HG03469 (cell line): ENCODE data around the gene SLC29A1.

Source experiments
- ATAC-seq: cut with Tn5 transposase; IDR thresholded peaks from one replicate; pipeline ENCODE4 v1.9.1; 2021; ENCODE audit warnings: mild to moderate bottlenecking, moderate library complexity, moderate number of reproducible peaks; ENCODE audit not compliant: unreplicated experiment

Gene SLC29A1

DNA sequence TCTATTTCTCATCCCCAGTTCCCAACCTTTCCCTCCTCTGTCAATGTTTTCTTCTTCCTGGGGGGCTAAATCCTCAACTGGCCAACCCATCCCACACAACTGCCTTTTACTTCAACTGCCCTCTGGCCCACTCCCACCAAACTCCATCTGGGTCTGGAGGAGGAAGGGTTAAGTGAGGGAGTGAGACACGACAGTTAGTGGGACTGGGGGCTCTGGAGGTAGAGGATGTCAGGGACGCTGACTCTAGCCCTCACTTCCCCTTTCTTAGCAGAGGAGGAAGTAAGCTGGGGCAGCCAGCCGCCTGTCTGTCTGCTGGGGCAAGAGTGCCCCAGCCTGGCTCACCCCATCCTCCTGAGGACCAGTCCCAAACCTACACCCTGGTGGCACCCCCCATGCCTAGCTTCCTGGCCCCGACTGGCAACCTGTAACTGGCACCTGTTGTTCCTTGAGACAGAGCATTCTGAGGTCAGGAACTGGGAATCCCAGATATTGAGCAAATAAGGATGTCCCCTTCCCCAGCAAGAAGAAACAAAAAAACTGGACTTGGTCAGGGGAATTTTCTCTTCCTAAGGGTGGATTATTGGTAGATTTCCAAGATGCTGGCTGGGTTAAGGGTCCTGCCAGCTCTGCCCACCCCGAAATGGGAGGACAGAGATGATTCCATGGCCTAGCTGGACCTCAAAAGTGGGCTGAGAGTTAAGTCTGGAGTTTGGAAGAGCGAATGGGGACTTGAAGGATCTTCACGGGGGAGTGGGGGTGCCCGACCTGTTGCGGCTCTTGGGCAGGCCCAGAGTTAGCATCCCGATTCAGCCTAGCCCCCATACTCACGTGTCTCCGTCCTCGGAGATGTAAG is 41.0 kb downstream of the SLC29A1 start:
- ATAC-seq, result no peak

- ATAC-seq, result no peak
Observed at GRCh38 chr6:44265007-44265721, 41.8 kb downstream of the SLC29A1 start, which contains the start of gene NFKBIE. Gene NFKBIE, minus strand, starts transcription at chr6:44265551. Its CDS starts 205 bp downstream, at chr6:44265346.

GRCh38 chr6:44265722-44266233 is 42.4 kb downstream of the SLC29A1 start:
- no peak for ATAC-seq

DNA sequence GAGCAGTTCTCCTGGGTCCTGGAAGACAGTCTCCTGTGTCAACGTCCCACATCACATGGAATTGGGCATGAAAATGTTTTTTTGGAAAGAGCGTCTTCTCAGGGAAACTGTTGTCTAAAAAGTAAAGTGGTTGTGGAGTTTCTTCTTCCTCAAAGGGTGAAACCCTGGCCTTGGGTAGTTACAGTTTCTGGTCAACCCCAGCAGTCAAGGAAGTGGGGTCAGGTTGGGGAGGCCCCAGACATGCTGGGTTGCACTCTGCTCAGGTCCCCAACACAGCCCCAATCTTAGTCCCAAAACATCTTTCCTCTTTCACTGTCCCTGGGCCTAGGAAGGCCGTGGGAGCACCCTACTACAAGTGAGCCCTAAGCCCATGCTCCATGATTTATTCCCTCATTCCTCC is 43.0 kb downstream of the SLC29A1 start:
- ATAC-seq, result no peak

DNA sequence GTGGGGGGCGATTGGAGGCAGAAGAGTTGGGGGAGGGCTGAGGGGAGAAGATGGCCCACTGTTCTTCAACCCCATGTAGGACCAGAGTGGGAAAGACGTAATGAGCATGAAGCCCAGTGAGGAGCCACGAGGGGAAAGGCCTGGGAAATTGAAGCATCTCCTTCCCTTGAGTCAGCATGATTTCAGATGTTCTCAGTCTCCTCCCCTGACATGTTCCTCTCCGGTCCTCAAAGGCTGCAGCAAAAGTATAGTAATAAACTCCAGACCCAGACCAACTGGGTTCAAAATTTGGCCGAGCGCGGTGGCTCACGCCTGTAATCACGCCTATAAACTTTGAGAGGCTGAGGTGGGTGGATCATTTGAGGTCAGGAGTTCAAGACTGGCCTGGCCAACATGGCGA is 43.9 kb downstream of the SLC29A1 start:
- ATAC-seq, result no peak

- no peak for ATAC-seq
Observed at GRCh38 chr6:44268095-44268628, 44.8 kb downstream of the SLC29A1 start.

- ATAC-seq, result no peak
Observed at GRCh38 chr6:44269178-44269920, 46.0 kb downstream of the SLC29A1 start.

- ATAC-seq, result no peak
Observed at GRCh38 chr6:44269921-44270525, 46.6 kb downstream of the SLC29A1 start, which contains the start of gene TMEM151B. Gene TMEM151B, plus strand, starts transcription at chr6:44270450. Its CDS starts 293 bp downstream, at chr6:44270743.

- ATAC-seq, result no peak
Observed at GRCh38 chr6:44270526-44271405, 47.4 kb downstream of the SLC29A1 start.

DNA sequence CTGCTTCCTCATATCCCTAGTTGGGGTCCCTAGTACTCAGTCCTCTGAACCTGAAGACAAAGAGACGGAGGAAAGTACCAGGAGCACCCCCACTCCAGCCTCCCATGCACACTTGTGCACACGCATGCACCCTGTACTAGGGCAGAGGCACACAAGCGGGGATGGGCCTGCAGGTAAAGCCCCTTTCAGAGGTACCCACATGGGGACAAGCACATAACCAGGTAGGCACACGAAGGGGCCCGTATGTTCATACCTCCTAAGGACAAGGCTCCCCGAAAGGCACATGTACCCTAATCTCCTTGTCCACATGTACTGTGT is 48.0 kb downstream of the SLC29A1 start:
- ATAC-seq, result no peak

DNA sequence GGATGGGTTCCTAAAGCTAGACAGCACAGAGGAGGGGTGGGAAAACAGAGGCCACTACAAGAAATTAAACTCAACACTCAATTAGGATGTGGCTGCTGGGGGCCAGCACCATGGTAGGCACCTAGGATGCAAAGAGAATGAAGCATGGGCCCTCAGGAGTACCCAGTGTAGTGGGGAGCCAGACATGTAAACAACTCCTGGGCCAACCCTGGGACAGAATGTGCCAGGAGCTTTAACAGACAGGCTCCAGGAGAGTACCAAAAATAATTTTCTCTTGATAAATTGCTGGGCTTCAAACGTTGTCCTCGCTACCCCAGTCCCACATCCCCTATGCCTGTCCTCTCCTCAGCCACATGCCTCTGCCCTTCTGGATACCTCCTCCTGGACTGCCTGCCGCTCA is 48.5 kb downstream of the SLC29A1 start:
- no peak for ATAC-seq

- no peak for ATAC-seq
Observed at GRCh38 chr6:44272529-44272928, 49.1 kb downstream of the SLC29A1 start.

DNA sequence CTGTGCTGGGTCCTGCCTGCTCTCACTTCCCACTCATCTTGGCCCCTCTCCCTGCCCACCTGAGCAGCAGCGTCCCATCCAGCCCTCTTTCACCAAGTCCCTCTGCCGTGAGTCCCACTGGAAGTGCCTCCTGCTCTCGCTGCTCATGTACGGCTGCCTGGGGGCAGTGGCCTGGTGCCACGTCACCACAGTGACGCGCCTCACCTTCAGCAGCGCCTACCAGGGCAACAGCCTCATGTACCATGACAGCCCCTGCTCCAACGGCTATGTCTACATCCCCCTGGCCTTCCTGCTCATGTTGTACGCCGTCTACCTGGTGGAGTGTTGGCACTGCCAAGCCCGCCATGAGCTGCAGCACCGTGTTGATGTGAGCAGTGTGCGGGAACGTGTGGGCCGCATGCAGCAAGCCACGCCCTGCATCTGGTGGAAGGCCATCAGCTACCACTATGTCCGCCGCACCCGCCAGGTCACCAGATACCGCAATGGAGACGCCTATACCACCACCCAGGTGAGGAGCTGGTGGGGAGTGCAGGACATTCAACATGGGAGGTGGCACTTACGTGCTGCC is 49.7 kb downstream of the SLC29A1 start:
- no peak for ATAC-seq

- no peak for ATAC-seq
Observed at GRCh38 chr6:44273617-44274016, 50.2 kb downstream of the SLC29A1 start.

- no peak for ATAC-seq
Observed at GRCh38 chr6:44275271-44275748, 51.9 kb downstream of the SLC29A1 start.

- no peak for ATAC-seq
Observed at GRCh38 chr6:44275749-44276648, 52.6 kb downstream of the SLC29A1 start.

DNA sequence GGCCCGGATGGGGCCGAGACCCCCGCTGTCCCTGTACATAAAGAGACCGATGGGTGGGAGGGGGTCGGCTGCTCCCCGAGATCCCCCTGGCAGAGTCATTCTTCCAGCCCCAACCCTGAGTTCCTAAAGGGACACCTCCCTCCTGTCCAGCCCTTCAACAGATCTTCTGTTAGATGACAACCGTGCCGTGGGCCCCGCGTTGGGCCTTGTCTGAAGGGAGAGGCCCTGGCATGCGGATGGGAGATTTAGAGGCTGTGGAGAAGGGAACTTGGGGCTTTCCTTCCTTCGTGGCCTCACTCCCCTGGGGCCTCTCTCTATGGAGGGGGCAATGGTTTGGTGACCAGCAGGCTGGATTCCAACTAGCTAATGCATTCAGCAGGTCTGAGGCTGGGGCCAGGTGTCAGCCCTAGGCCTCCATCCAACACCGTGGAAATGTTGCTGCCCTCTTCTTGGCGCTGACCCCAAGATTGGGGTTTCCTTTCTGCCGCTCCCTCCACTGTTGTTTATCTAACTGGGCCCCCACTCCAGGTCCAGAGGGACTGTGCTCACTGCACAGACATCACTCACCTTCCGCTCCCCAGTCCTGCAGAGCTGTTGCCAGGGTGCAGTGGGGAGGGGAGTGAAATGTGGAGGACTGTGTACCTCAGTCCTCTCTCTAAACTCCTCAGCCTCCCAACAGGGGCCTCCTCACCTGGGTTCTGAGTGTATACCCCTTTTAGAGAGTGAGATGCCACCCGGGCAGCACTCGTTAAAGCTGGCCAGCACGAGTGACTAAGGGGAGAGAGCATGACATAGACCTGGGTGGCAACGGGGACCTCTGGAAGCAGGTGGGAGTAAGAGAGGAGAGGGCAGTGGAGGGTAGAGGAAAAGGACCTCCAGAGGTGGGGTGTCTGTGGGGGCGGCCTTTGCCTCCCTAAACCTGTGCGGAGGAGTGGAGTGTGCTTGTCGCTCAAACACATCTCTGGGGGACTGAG is 53.6 kb downstream of the SLC29A1 start:
- ATAC-seq, result no peak
